ENCODE measurements around the gene SH2D1B. TPM values are rescaled to one million over a fixed set of nuclear protein-coding genes. Genes with fewer than 3 reads are reported as not detected.
A peak's percentile ranks its signal among the peaks of the same experiment; 100 is the strongest.

The SH2D1B gene
- total RNA-seq, 1 experiment from 2014 or later, result not detected

- Mint-ChIP-seq H3K36me3 (ENCODE audit: insufficient read depth, unreplicated experiment) (peaks cover 16% of the 10 kb centered on the region), H3K4me1 (ENCODE audit: low read depth, unreplicated experiment) (peaks cover 36% of the 10 kb centered on the region), H3K27me3 (ENCODE audit: unreplicated experiment) (no peaks in the 10 kb centered on the region), H3K4me3 (ENCODE audit: low read depth, unreplicated experiment) (no peak within 1 kb of the TSS), H3K9me3 (ENCODE audit: low read depth, unreplicated experiment) (no peaks in the 10 kb centered on the region), H3K27ac (ENCODE audit: unreplicated experiment) (peak within 1 kb of the TSS; percentile 38)
- TF ChIP-seq, protein P1, sequence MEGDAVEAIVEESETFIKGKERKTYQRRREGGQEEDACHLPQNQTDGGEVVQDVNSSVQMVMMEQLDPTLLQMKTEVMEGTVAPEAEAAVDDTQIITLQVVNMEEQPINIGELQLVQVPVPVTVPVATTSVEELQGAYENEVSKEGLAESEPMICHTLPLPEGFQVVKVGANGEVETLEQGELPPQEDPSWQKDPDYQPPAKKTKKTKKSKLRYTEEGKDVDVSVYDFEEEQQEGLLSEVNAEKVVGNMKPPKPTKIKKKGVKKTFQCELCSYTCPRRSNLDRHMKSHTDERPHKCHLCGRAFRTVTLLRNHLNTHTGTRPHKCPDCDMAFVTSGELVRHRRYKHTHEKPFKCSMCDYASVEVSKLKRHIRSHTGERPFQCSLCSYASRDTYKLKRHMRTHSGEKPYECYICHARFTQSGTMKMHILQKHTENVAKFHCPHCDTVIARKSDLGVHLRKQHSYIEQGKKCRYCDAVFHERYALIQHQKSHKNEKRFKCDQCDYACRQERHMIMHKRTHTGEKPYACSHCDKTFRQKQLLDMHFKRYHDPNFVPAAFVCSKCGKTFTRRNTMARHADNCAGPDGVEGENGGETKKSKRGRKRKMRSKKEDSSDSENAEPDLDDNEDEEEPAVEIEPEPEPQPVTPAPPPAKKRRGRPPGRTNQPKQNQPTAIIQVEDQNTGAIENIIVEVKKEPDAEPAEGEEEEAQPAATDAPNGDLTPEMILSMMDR (IDR thresholded peaks at IDR 0.05; ENCODE audit: unreplicated experiment), result no peak
- no TSS peak for BruUV-seq (replicated peaks)
- DNase-seq, result no peak
- CTCF ChIA-PET, result no interaction called here
- intact Hi-C loops (cut with micrococcal nuclease; ENCODE audit: unreplicated experiment), result no loop called here
Measured at GRCh38 chr1:162376691-162377090, 35.2 kb downstream of the SH2D1B start, which contains the start of gene SPATA46. SPATA46 (minus strand) TSS chr1:162376854; CDS start chr1:162376790, 64 bp downstream.

GRCh38 chr1:162375463-162375862, 36.5 kb downstream of the SH2D1B start:
- Mint-ChIP-seq H3K4me3 (ENCODE audit: low read depth, unreplicated experiment) (no peak overlapping the region), H3K4me1 (ENCODE audit: low read depth, unreplicated experiment) (peaks cover 31% of the 10 kb centered on the region), H3K36me3 (ENCODE audit: insufficient read depth, unreplicated experiment) (peaks cover 10% of the 10 kb centered on the region), H3K27me3 (ENCODE audit: unreplicated experiment) (no peaks in the 10 kb centered on the region), H3K9me3 (ENCODE audit: low read depth, unreplicated experiment) (no peaks in the 10 kb centered on the region), H3K27ac (ENCODE audit: unreplicated experiment) (no peak overlapping the region)
- intact Hi-C loops (cut with micrococcal nuclease; ENCODE audit: unreplicated experiment), result no loop called here
- no peak for DNase-seq
- TF ChIP-seq, protein P1 (IDR thresholded peaks at IDR 0.05; ENCODE audit: unreplicated experiment), result no peak
- CTCF ChIA-PET, result no interaction called here
- no TSS peak for BruUV-seq (replicated peaks)

- BruUV-seq (replicated peaks), result no TSS peak
- Mint-ChIP-seq H3K4me1 (ENCODE audit: low read depth, unreplicated experiment) (peaks cover 31% of the 10 kb centered on the region), H3K36me3 (ENCODE audit: insufficient read depth, unreplicated experiment) (peaks cover 10% of the 10 kb centered on the region), H3K9me3 (ENCODE audit: low read depth, unreplicated experiment) (no peaks in the 10 kb centered on the region), H3K27ac (ENCODE audit: unreplicated experiment) (no peak overlapping the region), H3K27me3 (ENCODE audit: unreplicated experiment) (no peaks in the 10 kb centered on the region), H3K4me3 (ENCODE audit: low read depth, unreplicated experiment) (no peak overlapping the region)
- intact Hi-C loops (cut with micrococcal nuclease; ENCODE audit: unreplicated experiment), result no loop called here
- DNase-seq, result no peak
- CTCF ChIA-PET, result no interaction called here
- TF ChIP-seq, protein P1 (IDR thresholded peaks at IDR 0.05; ENCODE audit: unreplicated experiment), result no peak
Measured at GRCh38 chr1:162374406-162374805, 37.5 kb downstream of the SH2D1B start.

DNA sequence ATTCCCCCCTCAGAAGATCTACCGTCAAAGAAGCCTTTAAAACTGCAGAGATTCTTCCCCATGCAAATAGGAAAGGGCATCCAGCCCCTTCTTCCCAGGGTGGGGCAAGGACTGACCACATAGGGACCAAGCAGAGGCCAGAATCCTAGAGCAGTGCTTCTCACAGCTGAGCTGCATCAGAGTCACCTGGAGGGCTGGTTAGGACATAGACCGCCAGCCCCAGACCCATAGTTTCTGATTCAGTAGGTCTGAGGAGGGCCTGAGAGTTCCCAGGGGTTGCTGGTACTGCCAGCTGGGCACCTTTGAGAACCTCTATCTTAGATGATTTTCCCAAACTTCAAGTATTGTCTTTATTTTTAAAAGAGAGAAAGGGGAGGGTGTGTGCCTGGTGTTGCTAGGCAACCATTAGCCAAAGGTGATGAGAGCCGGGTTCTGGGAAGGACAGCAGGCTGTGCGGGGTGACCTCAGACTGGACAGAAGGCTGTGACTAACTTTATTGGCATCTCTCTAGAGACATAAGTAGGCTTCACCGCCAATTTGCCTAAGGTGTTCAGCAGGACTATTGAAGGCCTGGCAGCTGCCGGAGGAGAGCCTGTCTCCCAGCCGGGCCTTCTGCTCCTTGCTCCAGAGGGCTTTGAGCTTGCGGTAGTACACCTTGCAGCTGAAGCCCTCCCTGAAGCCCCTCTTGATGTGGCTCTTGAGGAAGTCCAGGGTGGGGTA, 38.2 kb downstream of the SH2D1B start:
- no peak overlapping the region for H3K4me3 Mint-ChIP-seq (ENCODE audit: low read depth, unreplicated experiment)
- DNase-seq, result peak; percentile 67
- CTCF ChIA-PET, result interaction anchor here (0.5 to 1.0 kb wide), 2 partner anchors 16 to 420 kb away, joined by 3 read pairs; no protein-coding TSS in a partner anchor
- peaks cover 31% of the 10 kb centered on the region for H3K4me1 Mint-ChIP-seq (ENCODE audit: low read depth, unreplicated experiment)
- peak overlapping the region; percentile 26 for H3K27ac Mint-ChIP-seq (ENCODE audit: unreplicated experiment)
- BruUV-seq (replicated peaks), result no TSS peak
- TF ChIP-seq, protein P1 (IDR thresholded peaks at IDR 0.05; ENCODE audit: unreplicated experiment), result no peak
- intact Hi-C loops (cut with micrococcal nuclease; ENCODE audit: unreplicated experiment), result no loop called here
- H3K27me3 Mint-ChIP-seq (ENCODE audit: unreplicated experiment), result no peaks in the 10 kb centered on the region
- H3K36me3 Mint-ChIP-seq (ENCODE audit: insufficient read depth, unreplicated experiment), result peaks cover 10% of the 10 kb centered on the region
- no peaks in the 10 kb centered on the region for H3K9me3 Mint-ChIP-seq (ENCODE audit: low read depth, unreplicated experiment)

Data from Calu3 (cell line).